NCI-H2196 treated with DMSO at 0.1 percent for 48 hours (cell line): ENCODE data around the gene XRCC4.

ENCODE experiments used
- DNase-seq: peaks from one replicate; lab custom pipeline; 2025; ENCODE audit not compliant: unreplicated experiment; lab: John Stamatoyannopoulos, UW

XRCC4 gene

DNA sequence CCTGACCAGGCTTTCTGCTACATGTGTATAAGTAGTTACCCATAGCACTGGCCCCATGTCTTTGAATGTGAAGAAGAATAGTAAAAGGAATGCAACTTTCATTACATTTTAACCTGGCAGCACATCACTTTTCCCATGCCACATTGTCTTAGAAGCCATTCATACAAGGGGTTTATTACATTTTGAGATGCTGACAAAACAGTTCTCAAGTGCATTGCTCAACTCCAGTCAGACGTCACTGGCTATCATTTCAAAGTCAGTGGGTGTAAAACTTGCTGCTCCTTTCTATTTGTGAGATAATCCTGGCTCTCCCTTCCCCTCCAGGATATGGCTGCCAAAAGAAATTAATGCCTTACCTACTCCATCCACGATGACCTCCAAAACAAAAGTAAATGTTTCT is 297.2 kb downstream of the XRCC4 start:
- no peak for DNase-seq

GRCh38 chr5:83375049-83375745 is 297.9 kb downstream of the XRCC4 start:
- no peak for DNase-seq

- no peak for DNase-seq
Observed at GRCh38 chr5:83376461-83376860, 299.1 kb downstream of the XRCC4 start.

GRCh38 chr5:83377131-83377865 is 300.0 kb downstream of the XRCC4 start:
- DNase-seq, result no peak

DNA sequence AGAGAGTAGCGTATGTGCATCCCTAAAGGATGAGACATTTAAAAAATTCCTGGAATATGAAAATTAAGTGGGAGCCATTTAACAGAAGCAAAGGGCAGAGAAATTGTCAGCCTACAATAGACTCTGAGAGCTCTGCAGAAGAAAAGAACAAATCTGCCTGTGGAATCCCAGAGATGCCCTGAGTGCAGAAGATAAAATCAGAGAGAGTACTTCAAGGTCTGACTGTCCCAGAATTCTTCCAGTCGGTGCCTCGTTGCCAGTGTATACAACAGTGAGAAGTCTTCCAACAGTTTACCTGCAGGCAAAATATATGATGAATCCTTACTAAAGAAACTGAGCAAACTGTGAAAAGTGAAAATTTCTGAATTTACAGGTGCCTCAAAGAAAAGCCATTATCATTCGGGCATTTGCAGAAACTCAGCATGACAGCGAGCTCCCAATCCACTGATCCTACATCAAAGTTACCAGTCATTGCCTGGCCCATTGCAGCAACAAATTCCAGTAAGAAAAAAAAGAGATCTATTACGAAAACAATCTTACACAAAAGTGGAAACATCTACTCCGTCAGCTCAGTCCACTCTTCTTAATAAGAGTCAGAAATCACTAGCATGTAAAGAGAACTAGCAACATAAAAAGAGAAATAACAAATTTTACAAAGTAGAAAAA is 301.4 kb downstream of the XRCC4 start:
- DNase-seq, result no peak

DNA sequence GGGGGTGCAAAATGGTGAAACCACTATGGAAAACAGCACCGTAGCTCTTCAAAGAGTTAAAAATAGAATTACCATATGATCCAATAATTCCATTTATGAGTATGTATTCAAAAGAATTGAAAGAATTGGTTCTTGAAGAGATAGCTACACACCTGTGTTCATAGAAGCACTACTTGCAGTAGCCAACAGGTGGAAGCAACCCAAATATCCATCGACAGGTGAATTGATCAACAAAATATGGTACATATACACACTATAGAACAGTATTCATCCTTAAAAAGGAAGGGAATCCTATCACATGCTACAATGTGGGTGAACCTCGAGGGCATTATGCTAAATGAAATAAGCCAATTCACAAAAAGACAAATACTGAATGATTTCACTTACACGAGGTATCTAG is 308.5 kb downstream of the XRCC4 start:
- DNase-seq, result no peak

- DNase-seq, result no peak
Observed at GRCh38 chr5:83387041-83387440, 309.7 kb downstream of the XRCC4 start.

DNA sequence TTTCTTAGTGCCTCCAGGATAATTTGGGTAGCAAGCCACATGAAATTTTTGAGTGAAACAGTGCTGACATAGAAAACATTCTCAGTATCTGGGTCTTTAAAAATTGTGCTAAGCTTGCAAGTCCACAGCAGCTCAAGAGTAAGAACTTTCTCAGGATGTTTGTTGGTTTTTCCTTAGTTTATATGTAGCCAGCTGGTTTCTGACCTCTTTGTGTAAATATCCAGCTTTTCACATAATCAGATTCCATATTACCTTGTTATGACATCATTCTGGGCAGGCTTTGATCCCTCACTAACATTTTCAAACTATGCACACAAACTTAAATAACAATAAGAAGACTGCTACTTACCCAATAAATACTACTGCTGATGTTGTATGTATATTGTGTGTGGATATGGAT is 311.3 kb downstream of the XRCC4 start:
- no peak for DNase-seq

- no peak for DNase-seq
Observed at GRCh38 chr5:83392766-83393503, 315.6 kb downstream of the XRCC4 start.

DNA sequence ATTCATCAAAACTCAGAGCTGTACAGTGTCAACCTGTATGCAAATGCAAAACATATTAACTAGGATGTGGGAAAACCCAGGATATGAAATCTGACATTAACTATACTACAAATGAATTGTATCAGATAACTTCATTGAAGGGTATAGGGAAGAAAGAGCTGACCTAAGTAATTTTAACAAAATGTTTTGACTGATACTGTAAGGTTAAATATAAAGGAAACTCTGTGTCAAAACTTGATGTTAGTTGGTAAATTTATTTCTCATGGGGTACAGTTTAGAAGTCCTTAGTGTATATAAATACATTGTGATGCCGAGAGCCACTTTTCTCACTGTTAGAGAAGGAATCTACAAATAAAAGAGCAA is 316.1 kb downstream of the XRCC4 start:
- no peak for DNase-seq

GRCh38 chr5:83394190-83394589 is 316.8 kb downstream of the XRCC4 start:
- DNase-seq, result no peak

DNA sequence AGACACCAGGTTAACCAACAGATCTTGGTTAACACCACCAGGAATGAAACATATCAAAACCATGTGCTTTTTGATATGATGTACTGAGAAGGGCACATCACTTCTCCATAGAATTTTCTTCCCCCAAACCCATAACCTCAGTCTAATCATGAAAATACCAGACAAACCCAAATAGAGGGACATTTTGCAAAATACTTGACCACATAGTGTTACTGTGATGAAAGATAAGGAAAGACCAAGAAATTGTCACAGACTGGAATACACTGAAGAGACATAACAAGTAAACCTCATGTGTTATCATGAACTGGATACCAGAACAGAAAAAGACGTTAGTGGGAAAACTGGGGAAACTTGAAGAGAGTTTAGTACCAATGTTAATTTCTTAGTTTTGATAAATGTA is 319.3 kb downstream of the XRCC4 start:
- DNase-seq, result no peak

GRCh38 chr5:83397658-83398057 is 320.3 kb downstream of the XRCC4 start:
- no peak for DNase-seq

DNA sequence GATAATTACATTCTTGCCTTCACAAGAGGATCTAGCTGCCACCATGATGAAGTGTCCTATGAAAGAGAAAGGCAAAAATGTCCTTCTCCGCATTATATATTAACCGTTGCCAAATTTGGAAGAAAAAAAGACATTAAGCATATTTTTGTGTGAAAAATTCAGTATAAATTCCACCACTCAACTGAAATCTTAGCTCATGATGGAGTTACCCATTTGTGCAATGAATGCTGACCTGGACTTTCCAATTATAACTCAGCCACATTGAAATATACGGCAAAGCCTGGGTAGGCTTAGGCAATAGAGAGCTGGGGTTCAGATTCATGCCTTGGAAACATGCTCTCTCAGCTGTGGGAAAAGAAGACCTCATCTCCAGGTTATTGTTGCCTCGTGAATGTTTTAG is 322.9 kb downstream of the XRCC4 start:
- DNase-seq, result no peak

DNA sequence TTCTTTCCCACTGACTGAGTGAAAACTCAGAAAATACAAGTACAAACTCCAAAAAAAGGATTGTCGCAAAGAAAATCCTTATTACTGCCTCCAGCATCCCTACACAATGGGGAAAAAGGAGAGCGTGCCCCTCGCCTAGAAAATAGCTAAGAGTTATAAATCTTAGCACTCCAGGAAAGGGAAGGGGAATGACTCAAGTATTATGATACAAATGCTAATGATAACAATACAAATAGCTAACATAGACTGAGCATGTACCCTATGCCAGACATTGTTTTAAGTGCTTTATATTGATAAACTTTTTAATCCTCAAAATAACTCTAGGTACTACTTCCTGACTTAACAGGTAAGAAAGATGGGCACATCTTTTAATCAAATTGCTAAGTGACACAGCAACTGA is 323.4 kb downstream of the XRCC4 start:
- no peak for DNase-seq

- no peak for DNase-seq
Observed at GRCh38 chr5:83401122-83401731, 323.9 kb downstream of the XRCC4 start.

DNA sequence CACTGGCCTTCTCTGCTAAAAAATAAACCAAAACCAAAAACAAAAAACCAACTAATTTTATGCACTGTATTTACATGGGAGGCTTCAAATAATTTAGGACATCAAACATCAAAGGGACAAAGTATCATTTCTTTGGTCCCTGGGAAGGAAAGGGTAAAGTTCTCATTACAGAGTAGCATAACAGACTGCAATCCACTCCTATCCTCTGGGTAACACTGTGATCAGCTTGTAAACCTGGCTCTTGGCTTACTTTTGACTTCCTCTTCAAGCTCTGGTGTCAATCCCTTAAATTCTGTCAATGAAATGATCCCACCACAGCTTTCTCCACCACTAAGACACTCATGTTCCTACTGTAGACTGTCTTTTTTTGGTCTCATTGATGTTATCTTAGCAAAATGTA is 324.4 kb downstream of the XRCC4 start:
- no peak for DNase-seq
